GM12878 (cell line): Measurements from ENCODE around the gene PLXNB2. TPM values are rescaled to one million over a fixed set of nuclear protein-coding genes. Genes with fewer than 3 reads are reported as not detected.

Experiments
- ATAC-seq: fragments of 200-7000 bp; cut with Tn5 transposase; 3 replicates; pipeline ENCODE4 v1.9.1; 2020; ENCODE audit warnings: mild to moderate bottlenecking, moderate library complexity
- BruUV-seq: library from RNA; stranded (reverse); fragments of 400-500 nt; replicated peaks from 2 replicates; lab custom pipeline; 2021; lab: Mats Ljungman, UMichigan
- CTCF ChIA-PET: fragments of 300-600 bp; sonication (Branson Sonifier 250); formaldehyde crosslinking; extraction: SDS; loops from one replicate; lab custom pipeline; 2021; ENCODE audit warnings: inconsistent platforms; lab: Yijun Ruan, JAX
- POLR2A ChIA-PET: fragments of 350-600 bp; formaldehyde crosslinking; extraction: SDS; loops from one replicate; lab custom pipeline; 2021; ENCODE audit warnings: inconsistent platforms; lab: Charles Lee
- RAD21 ChIA-PET: fragments of 300-600 bp; sonication (Branson Sonifier 250); formaldehyde crosslinking; loops from one replicate; lab custom pipeline; 2023; ENCODE audit warnings: antibody characterized with exemption; ENCODE audit not compliant: unreplicated experiment; lab: Charles Lee
- SMC1A ChIA-PET: fragments of 300-600 bp; sonication (Branson Sonifier 250); formaldehyde crosslinking; loops from one replicate; lab custom pipeline; 2023; ENCODE audit not compliant: unreplicated experiment, uncharacterized antibody; lab: Charles Lee
- DNase-seq: peaks from one replicate; pipeline ENCODE4 v3.0.0-alpha.2; 2011; ENCODE audit warnings: low read depth, low spot score
- FAIRE-seq: peaks from 3 replicates; lab custom pipeline; 2011; peaks lifted over from hg19 to GRCh38; lab: Jason Lieb, UNC
- H2AFZ ChIP-seq: 2 replicates; pipeline ENCODE4 v1.6.0; 2011; ENCODE audit warnings: low read depth, low read length, control low read depth; ENCODE audit not compliant: control insufficient read depth
- H3K27ac ChIP-seq: 2 replicates; pipeline ENCODE4 v1.5.1; 2011; ENCODE audit warnings: control low read depth; ENCODE audit not compliant: control insufficient read depth, insufficient read depth
- H3K27me3 ChIP-seq, 2 experiments: replicated peaks in 1 of 2; 2 replicates each; pipeline versions ENCODE4 v1.6.0 to v1.6.1; 2011; ENCODE audit warnings: low read length in 1 of 2; ENCODE audit not compliant: control insufficient read depth in 2 of 2, insufficient read depth in 2 of 2
- H3K36me3 ChIP-seq, 2 experiments: 2 replicates each; pipeline ENCODE4 v1.5.1; 2011; ENCODE audit warnings: low read length in 1 of 2; ENCODE audit not compliant: control insufficient read depth in 2 of 2, insufficient read depth in 2 of 2
- H3K4me1 ChIP-seq: 2 replicates; pipeline ENCODE4 v1.6.1; 2011; ENCODE audit warnings: mild to moderate bottlenecking, low read length, moderate library complexity, mixed read lengths; ENCODE audit not compliant: control insufficient read depth, insufficient read depth
- H3K4me2 ChIP-seq: 2 replicates; pipeline ENCODE4 v1.6.0; 2011; ENCODE audit warnings: control low read depth; ENCODE audit not compliant: control insufficient read depth, insufficient read depth
- H3K4me3 ChIP-seq: fragments of 200-600 bp; sonication (generic); 2 replicates; pipeline ENCODE4 v1.5.1; 2016
- H3K79me2 ChIP-seq: 2 replicates; pipeline ENCODE4 v1.6.0; 2011; ENCODE audit warnings: low read length; ENCODE audit not compliant: control insufficient read depth, insufficient read depth
- H3K9ac ChIP-seq: 2 replicates; pipeline ENCODE4 v1.8.0; 2011; ENCODE audit warnings: low read length, control low read depth, mixed read lengths; ENCODE audit not compliant: control insufficient read depth, insufficient read depth
- H3K9me3 ChIP-seq: replicated peaks from 3 replicates; pipeline ENCODE4 v1.5.1; 2011; ENCODE audit warnings: mild to moderate bottlenecking, low read length; ENCODE audit not compliant: control insufficient read depth, insufficient read depth
- H4K20me1 ChIP-seq: 2 replicates; pipeline ENCODE4 v1.6.0; 2011; ENCODE audit not compliant: control insufficient read depth, insufficient read depth
- NR2C1 ChIP-seq: fragments of 450-650 bp; IDR thresholded peaks from 2 replicates; pipeline ENCODE4 v1.6.1; 2017; ENCODE audit warnings: antibody characterized with exemption, mild to moderate bottlenecking, moderate library complexity
- WGBS: methylation state at CpG from one replicate; pipeline ENCODE4 v1.1.6; 2016; ENCODE audit warnings: low lambda C conversion rate; ENCODE audit not compliant: insufficient replicate concordance, insufficient coverage; ENCODE audit errors: missing lambda C conversion rate; 5-methylcytosine and 5-hydroxymethylcytosine counted together
- in situ Hi-C: fragments of 300-500 bp; cut with MboI; formaldehyde crosslinking; loops from 9 replicates; pipeline ENCODE4 v1.14.3; 2018; ENCODE audit warnings: mixed read lengths
- intact Hi-C: fragments of 100-400 bp; cut with micrococcal nuclease; formaldehyde crosslinking; loops from one replicate; pipeline ENCODE4 v1.14.2; 2022; ENCODE audit not compliant: unreplicated experiment
- polyA plus RNA-seq, 11 experiments: library from polyadenylated mRNA; depleted of rRNA in 4 of 11; unstranded in 6 of 11; stranded (reverse) in 5 of 11; fragments of >200 nt; fragmentation: Nextera tagmentation in 4 of 11; fragmentation: Illumina TruSeq in 1 of 11; extraction: Ambion mirVana in 4 of 11; extraction: Trizol in 1 of 11; gene quantifications; 1 replicate in 1 of 11; 2 replicates in 10 of 11; pipeline versions ENCODE4 v1.2.1 to v1.2.3, GENCODE V29; 2011 to 2016; ENCODE audit warnings: inconsistent platforms in 2 of 11, missing spikeins in 2 of 11, low read depth in 1 of 11
- total RNA-seq, 4 experiments: library from RNA; depleted of rRNA in 3 of 4; stranded (reverse); fragments of >200 nt in 3 of 4; fragmentation: Illumina TruSeq in 1 of 4; extraction: Trizol in 1 of 4; gene quantifications; 2 replicates each; pipeline versions ENCODE4 v1.2.1 to v1.2.3, GENCODE V29; 2013 to 2021
- TF ChIP-seq, protein P1 (sequence below): IDR thresholded peaks from 2 replicates; pipeline ENCODE4 v1.6.1; 2012; ENCODE audit warnings: improper control_type of control experiment, low read depth, low read length; ENCODE audit not compliant: insufficient replicate concordance

Gene PLXNB2
- total and polyA plus RNA-seq, 10 of the 15 experiments (the other 5 are each of a cell fraction or from before 2014, with no cell fraction given) = 0.68 to 134 (median 41.9) TPM

DNA sequence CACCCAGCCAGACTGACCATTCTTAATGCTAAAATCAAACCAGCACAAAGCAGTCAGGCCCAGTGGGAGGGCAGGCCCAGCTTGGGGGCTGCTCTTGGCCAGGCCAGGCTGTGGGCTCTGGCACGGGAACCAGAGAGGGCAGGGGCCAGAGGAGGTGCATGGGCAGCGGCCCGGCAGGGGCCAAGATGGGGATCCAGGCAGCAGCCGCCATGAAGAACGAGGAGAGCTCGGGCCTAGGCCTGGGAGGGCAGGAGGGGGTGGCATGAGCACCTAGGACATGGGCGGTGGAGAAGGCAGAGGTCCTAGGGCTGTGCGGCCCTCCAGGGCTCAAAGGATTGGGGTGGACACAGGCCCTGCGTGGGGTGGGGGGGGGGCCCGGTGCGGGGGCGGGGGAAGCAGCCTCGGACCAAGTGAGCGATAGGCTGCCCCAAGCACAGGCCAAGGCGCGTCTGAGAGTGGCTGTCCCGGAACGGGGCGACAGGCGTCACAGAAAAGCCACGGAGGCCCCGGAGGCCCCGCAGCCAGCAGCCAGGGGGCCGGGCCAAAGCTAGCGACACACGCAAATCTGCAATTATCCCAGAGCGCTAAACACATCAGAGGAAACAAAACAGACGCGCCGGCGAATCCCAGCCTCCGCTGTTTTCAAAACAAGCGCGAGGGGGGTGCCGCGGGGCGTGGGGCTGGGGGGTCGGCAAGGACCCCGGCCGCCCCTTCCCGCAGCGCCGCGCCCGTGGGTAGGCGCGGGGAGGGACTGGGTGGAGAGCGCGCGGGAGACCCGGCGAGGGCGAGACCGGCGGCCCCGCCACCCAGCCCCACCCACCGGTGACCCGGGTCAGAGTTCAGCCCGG is 8.3 kb downstream of the PLXNB2 start:
- peak; percentile 9; the same call in 2 of the 3 replicates for ATAC-seq
- BruUV-seq = no TSS peak
- Histone ChIP-seq H3K36me3 (peaks cover 3 to 4% of the 10 kb centered on the region in 2 experiments; a peak in 3 of 4 replicates), H3K4me1 (peaks cover 39% of the 10 kb centered on the region), H3K79me2 (peaks cover 75% of the 10 kb centered on the region), H3K27ac (no peak overlapping the region), H3K4me2 (peak overlapping the region; percentile 55)
- WGBS = 69% methylated on average over 27 of the region's 59 CpGs
- SMC1A ChIA-PET = no interaction called here
- TF ChIP-seq NR2C1 = peak; percentile 62; the same call in 1 of the 2 replicates
- TF ChIP-seq, protein P1, sequence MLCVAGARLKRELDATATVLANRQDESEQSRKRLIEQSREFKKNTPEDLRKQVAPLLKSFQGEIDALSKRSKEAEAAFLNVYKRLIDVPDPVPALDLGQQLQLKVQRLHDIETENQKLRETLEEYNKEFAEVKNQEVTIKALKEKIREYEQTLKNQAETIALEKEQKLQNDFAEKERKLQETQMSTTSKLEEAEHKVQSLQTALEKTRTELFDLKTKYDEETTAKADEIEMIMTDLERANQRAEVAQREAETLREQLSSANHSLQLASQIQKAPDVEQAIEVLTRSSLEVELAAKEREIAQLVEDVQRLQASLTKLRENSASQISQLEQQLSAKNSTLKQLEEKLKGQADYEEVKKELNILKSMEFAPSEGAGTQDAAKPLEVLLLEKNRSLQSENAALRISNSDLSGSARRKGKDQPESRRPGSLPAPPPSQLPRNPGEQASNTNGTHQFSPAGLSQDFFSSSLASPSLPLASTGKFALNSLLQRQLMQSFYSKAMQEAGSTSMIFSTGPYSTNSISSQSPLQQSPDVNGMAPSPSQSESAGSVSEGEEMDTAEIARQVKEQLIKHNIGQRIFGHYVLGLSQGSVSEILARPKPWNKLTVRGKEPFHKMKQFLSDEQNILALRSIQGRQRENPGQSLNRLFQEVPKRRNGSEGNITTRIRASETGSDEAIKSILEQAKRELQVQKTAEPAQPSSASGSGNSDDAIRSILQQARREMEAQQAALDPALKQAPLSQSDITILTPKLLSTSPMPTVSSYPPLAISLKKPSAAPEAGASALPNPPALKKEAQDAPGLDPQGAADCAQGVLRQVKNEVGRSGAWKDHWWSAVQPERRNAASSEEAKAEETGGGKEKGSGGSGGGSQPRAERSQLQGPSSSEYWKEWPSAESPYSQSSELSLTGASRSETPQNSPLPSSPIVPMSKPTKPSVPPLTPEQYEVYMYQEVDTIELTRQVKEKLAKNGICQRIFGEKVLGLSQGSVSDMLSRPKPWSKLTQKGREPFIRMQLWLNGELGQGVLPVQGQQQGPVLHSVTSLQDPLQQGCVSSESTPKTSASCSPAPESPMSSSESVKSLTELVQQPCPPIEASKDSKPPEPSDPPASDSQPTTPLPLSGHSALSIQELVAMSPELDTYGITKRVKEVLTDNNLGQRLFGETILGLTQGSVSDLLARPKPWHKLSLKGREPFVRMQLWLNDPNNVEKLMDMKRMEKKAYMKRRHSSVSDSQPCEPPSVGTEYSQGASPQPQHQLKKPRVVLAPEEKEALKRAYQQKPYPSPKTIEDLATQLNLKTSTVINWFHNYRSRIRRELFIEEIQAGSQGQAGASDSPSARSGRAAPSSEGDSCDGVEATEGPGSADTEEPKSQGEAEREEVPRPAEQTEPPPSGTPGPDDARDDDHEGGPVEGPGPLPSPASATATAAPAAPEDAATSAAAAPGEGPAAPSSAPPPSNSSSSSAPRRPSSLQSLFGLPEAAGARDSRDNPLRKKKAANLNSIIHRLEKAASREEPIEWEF = no peak
- TF ChIP-seq, all 136 proteins: peak for 1
- Histone ChIP-seq H3K4me3 (peak overlapping the region; percentile 47; the same call in 1 of the 2 replicates), H3K9me3 (no peaks in the 10 kb centered on the region), H3K9ac (no peak overlapping the region), H2AFZ (no peak overlapping the region), H3K27me3 (no peaks in the 10 kb centered on the region), H4K20me1 (peaks cover 4% of the 10 kb centered on the region)
- FAIRE-seq (no peak), DNase-seq (no peak)
- in situ Hi-C loops (no loop called here), intact Hi-C loops (no loop called here)
- ChIA-PET CTCF (interaction anchor here (0.7 to 1.2 kb wide), 2 partner anchors 23 to 35 kb away, joined by 3 read pairs; no protein-coding TSS in a partner anchor), RAD21 (no interaction called here), POLR2A (interaction anchor here (1.6 kb wide), 1 partner anchor 23 kb away, joined by 3 read pairs; no protein-coding TSS in a partner anchor)
